DMS153 (cell line): ENCODE data around the gene ZNF597.
A peak's percentile ranks its signal among the peaks of the same experiment; 100 is the strongest.
"Not testable (repeated sequence)": the region's sequence is repeated elsewhere in the genome, so short reads cannot be mapped to it uniquely, and the experiment has no call there.

Experiments used
- DNase-seq: peaks from one replicate; lab custom pipeline; 2025; lab: John Stamatoyannopoulos, UW

The ZNF597 gene

DNA sequence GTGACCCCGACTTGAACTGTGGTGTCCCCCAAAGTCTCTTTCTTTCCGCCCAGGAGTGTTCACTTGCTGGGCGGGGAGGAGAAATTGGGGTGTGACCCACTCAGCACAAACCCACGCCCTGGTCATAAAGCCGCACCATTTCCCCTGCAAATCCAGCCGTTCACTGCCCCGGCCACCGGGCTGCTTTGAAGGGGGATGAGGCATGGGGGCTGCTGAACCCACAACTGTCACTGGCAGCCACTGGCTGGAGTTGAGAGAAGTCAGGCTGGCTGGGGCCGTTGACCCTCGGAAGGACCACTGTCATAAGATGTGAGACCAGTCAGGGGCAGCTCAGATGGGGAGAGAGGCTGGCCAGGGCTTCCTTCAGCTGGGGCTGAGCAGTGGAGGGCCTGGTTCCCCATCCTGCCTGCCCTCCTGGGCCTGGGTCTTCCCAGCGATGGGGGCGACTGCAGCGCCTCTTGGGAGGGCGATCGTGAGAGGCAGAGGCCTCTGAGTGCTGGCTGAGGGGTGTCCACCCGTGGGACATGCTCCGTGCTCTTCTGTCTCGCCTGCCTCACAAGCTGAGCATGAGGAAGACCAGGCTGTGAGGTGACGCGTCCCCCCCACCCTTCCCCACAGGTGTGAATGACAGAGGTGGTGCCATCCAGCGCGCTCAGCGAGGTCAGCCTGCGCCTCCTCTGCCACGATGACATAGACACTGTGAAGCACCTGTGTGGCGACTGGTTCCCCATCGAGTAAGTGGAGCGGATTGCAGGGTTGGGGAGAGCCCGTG is 32.5 kb upstream of the ZNF597 start:
- no peak for DNase-seq

- DNase-seq = not testable (repeated sequence)
Observed at GRCh38 chr16:3474870-3475269, 31.6 kb upstream of the ZNF597 start.

- DNase-seq = no peak
Observed at GRCh38 chr16:3474136-3474779, 31.0 kb upstream of the ZNF597 start.

- not testable (repeated sequence) for DNase-seq
Observed at GRCh38 chr16:3473596-3473943, 30.3 kb upstream of the ZNF597 start.

GRCh38 chr16:3472878-3473595 is 29.7 kb upstream of the ZNF597 start:
- no peak for DNase-seq

- no peak for DNase-seq
Observed at GRCh38 chr16:3471518-3472176, 28.3 kb upstream of the ZNF597 start.

- no peak for DNase-seq
Observed at GRCh38 chr16:3470723-3471122, 27.4 kb upstream of the ZNF597 start.

DNA sequence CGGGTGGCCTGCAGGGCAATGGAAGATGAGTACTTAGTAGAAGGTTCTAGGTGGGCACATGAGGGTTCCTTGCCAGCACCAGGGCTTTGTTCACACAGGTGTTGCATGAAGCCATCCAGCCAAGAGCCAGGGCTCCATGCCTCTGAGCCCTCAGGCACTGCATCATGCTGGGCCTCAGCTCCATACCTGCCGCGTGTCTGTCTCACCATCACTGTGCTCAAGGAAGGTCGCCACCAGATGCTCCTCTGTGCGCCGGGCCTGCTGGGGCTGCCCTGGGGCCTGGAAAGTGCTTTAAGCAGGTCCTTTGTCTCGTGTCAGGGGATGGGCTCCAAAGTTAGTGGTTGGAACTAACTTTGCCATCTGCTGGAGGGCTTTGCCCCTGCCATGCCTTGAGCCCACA is 26.4 kb upstream of the ZNF597 start:
- no peak for DNase-seq

DNA sequence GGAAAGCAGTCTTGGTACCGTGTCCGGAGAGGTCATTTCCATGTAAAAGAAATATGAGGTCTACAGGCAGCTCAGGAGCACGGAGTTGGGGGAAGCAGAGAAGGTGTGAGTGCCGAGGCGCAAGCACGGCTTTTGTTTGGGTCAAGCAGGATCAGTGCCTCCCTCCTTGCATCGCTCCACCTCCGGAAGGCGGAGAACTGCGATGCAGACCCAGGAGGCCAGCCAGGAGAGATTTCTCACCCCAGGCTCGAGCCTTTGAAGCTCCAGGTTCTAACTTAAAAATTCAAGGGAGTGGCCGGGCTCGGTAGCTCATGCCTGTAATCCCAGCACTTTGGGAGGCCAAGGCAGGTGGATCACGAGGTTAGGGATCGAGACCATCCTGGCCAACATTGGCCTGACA is 25.2 kb upstream of the ZNF597 start:
- DNase-seq = no peak

DNA sequence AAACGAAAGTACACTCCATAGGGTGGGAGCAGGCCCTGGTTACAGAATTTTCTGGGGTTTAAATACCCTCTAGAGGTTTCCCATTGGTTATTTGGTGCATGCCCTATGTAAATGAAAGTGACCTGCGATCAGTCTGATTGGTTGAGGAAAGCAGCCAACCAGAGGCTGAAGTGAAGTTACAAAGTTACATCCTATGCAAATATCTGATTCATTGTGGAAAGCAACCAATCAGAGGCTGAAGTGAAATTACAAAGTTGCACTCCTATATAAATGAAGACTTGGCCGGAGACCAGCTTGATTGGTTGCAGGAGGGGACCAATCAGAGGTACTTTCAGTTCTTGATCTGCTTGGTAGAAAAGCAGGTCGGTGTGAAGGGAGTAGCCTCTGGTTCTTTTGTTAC is 24.6 kb upstream of the ZNF597 start:
- no peak for DNase-seq

GRCh38 chr16:3467182-3467581 is 23.9 kb upstream of the ZNF597 start:
- no peak for DNase-seq

GRCh38 chr16:3465911-3466584 is 22.7 kb upstream of the ZNF597 start:
- DNase-seq = no peak

- DNase-seq = no peak
Observed at GRCh38 chr16:3465301-3465700, 22.0 kb upstream of the ZNF597 start.

- no peak for DNase-seq
Observed at GRCh38 chr16:3461151-3461550, 17.8 kb upstream of the ZNF597 start.

- no peak for DNase-seq
Observed at GRCh38 chr16:3460585-3460984, 17.3 kb upstream of the ZNF597 start.

GRCh38 chr16:3460121-3460520 is 16.8 kb upstream of the ZNF597 start:
- no peak for DNase-seq

- DNase-seq = no peak
Observed at GRCh38 chr16:3459401-3460090, 16.2 kb upstream of the ZNF597 start.

GRCh38 chr16:3458852-3459361 is 15.6 kb upstream of the ZNF597 start:
- no peak for DNase-seq

DNA sequence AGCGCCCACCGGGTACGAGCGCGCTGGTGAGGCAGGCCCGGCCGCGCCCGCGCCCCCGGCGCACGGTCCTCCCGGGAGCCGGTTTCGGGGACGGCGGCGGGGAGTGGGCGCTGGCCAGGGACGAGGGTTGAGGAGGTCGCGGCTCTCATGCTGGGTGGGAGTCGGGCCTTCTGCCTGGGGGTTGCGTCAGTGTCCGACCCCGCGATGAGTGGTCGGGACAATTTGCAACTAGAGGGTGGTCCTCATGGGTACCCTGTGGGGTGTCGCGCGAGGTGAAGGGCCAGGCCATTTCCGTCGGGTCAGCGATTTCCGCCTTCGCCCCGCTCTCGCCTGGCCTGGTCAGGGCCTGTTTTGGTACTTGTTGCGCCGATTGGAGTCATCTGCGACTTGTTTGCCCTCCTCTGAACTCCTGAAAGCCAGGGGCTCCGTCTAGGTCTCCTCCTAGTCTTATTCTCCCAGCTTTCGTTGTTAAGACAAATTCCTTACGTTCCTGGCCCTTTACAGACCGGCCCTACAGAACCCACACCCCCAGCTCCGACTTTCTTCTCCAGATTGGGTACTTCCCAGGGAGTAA is 15.1 kb upstream of the ZNF597 start:
- no peak for DNase-seq

- DNase-seq = peak; percentile 79
Observed at GRCh38 chr16:3457434-3458252, 14.3 kb upstream of the ZNF597 start.
